B cell (primary cell): ENCODE results near the gene RTL1. TPM values are rescaled to one million over a fixed set of nuclear protein-coding genes. Genes with fewer than 3 reads are reported as not detected.

ENCODE experiments used
- ATAC-seq: fragments of 200-7000 bp; cut with Tn5 transposase; one replicate; pipeline ENCODE4 v1.10.0; 2021; ENCODE audit warnings: low read depth, mild to moderate bottlenecking, moderate number of reproducible peaks, moderate library complexity
- CTCF ChIA-PET: fragments of 350-600 bp; sonication (Branson Sonifier 250); formaldehyde crosslinking; loops from one replicate; lab custom pipeline; 2021; ENCODE audit warnings: antibody characterized with exemption, inconsistent platforms; lab: Charles Lee
- POLR2A ChIA-PET: fragments of 350-600 bp; sonication (Branson Sonifier 250); formaldehyde crosslinking; loops from one replicate; lab custom pipeline; 2021; ENCODE audit warnings: antibody characterized with exemption; lab: Charles Lee
- DNase-seq: peaks from one replicate; pipeline ENCODE4 v3.0.0; 2013
- H2AFZ ChIP-seq: 2 replicates; pipeline ENCODE4 v1.6.1; 2012; ENCODE audit warnings: mild to moderate bottlenecking, low read depth, low read length; ENCODE audit not compliant: insufficient read depth, poor library complexity, severe bottlenecking
- H3K27ac ChIP-seq, 2 donors: 1 replicate in 1 of 2; 2 replicates in 1 of 2; pipeline ENCODE4 v1.5.1; 2012 to 2013; ENCODE audit warnings: low read length in 2 of 2, mild to moderate bottlenecking in 2 of 2, moderate library complexity in 1 of 2
- H3K27me3 ChIP-seq, 4 experiments: fragments of 200-600 bp in 1 of 4; sonication (generic) in 1 of 4; replicated peaks in 1 of 4; 1 replicate in 2 of 4; 2 replicates in 2 of 4; pipeline versions ENCODE4 v1.6.1 to v1.7.0; 2013 to 2016; ENCODE audit warnings: low read length in 3 of 4, mild to moderate bottlenecking in 2 of 4, mixed read lengths in 1 of 4, moderate library complexity in 1 of 4; ENCODE audit not compliant: insufficient read depth in 4 of 4, control insufficient read depth in 3 of 4; ENCODE audit errors: control extremely low read depth in 1 of 4
- H3K36me3 ChIP-seq, 2 experiments: replicated peaks in 1 of 2; 1 replicate in 1 of 2; 2 replicates in 1 of 2; pipeline versions ENCODE4 v1.6.1 to v1.7.1; 2013; ENCODE audit warnings: low read length in 1 of 2; ENCODE audit not compliant: insufficient read depth in 2 of 2, control insufficient read depth in 1 of 2; ENCODE audit errors: control extremely low read depth in 1 of 2, extremely low read depth in 1 of 2
- H3K4me1 ChIP-seq, 2 donors: fragments of 200-600 bp in 1 of 2; sonication (generic) in 1 of 2; 1 replicate in 1 of 2; 2 replicates in 1 of 2; pipeline versions ENCODE4 v1.5.1 to v1.6.1; 2013 to 2017; ENCODE audit warnings: low read length in 2 of 2; ENCODE audit not compliant: control insufficient read depth in 2 of 2, insufficient read depth in 2 of 2
- H3K4me2 ChIP-seq: replicated peaks from 2 replicates; pipeline ENCODE3; 2012; ENCODE audit warnings: mild to moderate bottlenecking, low read depth, low read length; ENCODE audit not compliant: poor library complexity, severe bottlenecking
- H3K4me3 ChIP-seq, 5 experiments: fragments of 200-600 bp in 1 of 5; sonication (generic) in 1 of 5; 1 replicate in 3 of 5; 2 replicates in 2 of 5; pipeline versions ENCODE4 v1.5.1 to v1.7.0; 2011 to 2016; ENCODE audit warnings: low read length in 4 of 5, mild to moderate bottlenecking in 4 of 5, low read depth in 2 of 5, control low read depth in 1 of 5, moderate library complexity in 1 of 5; ENCODE audit not compliant: insufficient read depth in 1 of 5; ENCODE audit errors: control extremely low read depth in 1 of 5, extremely low read depth in 1 of 5
- H3K79me2 ChIP-seq: fragments of 200-600 bp; sonication (generic); one replicate; pipeline ENCODE4 v1.6.0; 2016; ENCODE audit warnings: low read length; ENCODE audit not compliant: control insufficient read depth, insufficient read depth
- H3K9ac ChIP-seq: fragments of 200-600 bp; sonication (generic); 2 replicates; pipeline ENCODE4 v1.6.1; 2017; ENCODE audit warnings: mild to moderate bottlenecking, low read length, moderate library complexity
- H3K9me3 ChIP-seq, 3 donors: one replicate each; pipeline versions ENCODE4 v1.6.1 to v1.7.1; 2013; ENCODE audit warnings: low read length in 2 of 3; ENCODE audit not compliant: control insufficient read depth in 2 of 3, insufficient read depth in 1 of 3; ENCODE audit errors: control extremely low read depth in 1 of 3
- H4K20me1 ChIP-seq: 2 replicates; pipeline ENCODE4 v1.6.0; 2012; ENCODE audit warnings: mild to moderate bottlenecking, low read length; ENCODE audit not compliant: insufficient read depth, control insufficient read depth, poor library complexity, severe bottlenecking
- H3K27ac Mint-ChIP-seq: one replicate; pipeline ENCODE4 v1.8.0; 2021; ENCODE audit warnings: mixed read lengths
- H3K27me3 Mint-ChIP-seq: one replicate; pipeline ENCODE4 v1.8.0; 2021; ENCODE audit warnings: mixed read lengths
- H3K4me1 Mint-ChIP-seq: one replicate; pipeline ENCODE4 v1.8.0; 2021; ENCODE audit warnings: mixed read lengths
- H3K4me3 Mint-ChIP-seq: one replicate; pipeline ENCODE4 v1.8.0; 2021; ENCODE audit warnings: mixed read lengths
- H3K9me3 Mint-ChIP-seq: one replicate; pipeline ENCODE4 v1.8.0; 2022; ENCODE audit warnings: mixed read lengths; ENCODE audit not compliant: insufficient read depth
- CTCF ChIP-seq: fragments of 200-600 bp; IDR thresholded peaks from one replicate; pipeline ENCODE4 v1.8.0; 2022; ENCODE audit warnings: antibody characterized with exemption, mild to moderate bottlenecking
- EZH2 ChIP-seq: IDR thresholded peaks from 2 replicates; pipeline ENCODE4 v1.6.1; 2012; ENCODE audit warnings: borderline replicate concordance, low read depth, mild to moderate bottlenecking, moderate library complexity, low read length; ENCODE audit not compliant: insufficient read depth, poor library complexity, severe bottlenecking
- WGBS: methylation state at CpG from one replicate; pipeline ENCODE4 v1.1.5; 2013; ENCODE audit warnings: missing lambda C conversion rate; ENCODE audit not compliant: insufficient coverage; 5-methylcytosine and 5-hydroxymethylcytosine counted together
- intact Hi-C: fragments of 100-400 bp; cut with micrococcal nuclease; formaldehyde crosslinking; loops from one replicate; pipeline ENCODE4 v1.10.0; 2022
- polyA plus RNA-seq: library from polyadenylated mRNA; depleted of rRNA; stranded (reverse); fragments of >200 nt; gene quantifications from 2 replicates; pipeline ENCODE4 v1.2.3, GENCODE V29; 2012
- total RNA-seq, 2 donors: library from RNA; stranded (reverse); fragments of 120-200 nt in 1 of 2; gene quantifications; 1 replicate in 1 of 2; 2 replicates in 1 of 2; pipeline versions ENCODE4 v1.2.3 to v1.2.4, GENCODE V29; 2013 to 2022

The RTL1 gene
- total and polyA plus RNA-seq, 2 donors (not counting 1 experiment from before 2014, with no cell fraction given) = not detected

- no peaks in the 10 kb centered on the region for H3K4me1 ChIP-seq
- no peak for DNase-seq
- H3K4me2 ChIP-seq = no peak overlapping the region
- H3K36me3 ChIP-seq = no peaks in the 10 kb centered on the region
- peaks cover 0 to 3% (median 0%) of the 10 kb centered on the region in 3 donors for H3K9me3 ChIP-seq
- H3K79me2 ChIP-seq = no peaks in the 10 kb centered on the region
- WGBS = 100% methylated on average over 2 of the region's 8 CpGs
- no peaks in the 10 kb centered on the region for H3K27me3 ChIP-seq
- no peak overlapping the region for H3K27ac ChIP-seq
- Mint-ChIP-seq H3K4me1 (no peaks in the 10 kb centered on the region), H3K27ac (no peak overlapping the region), H3K9me3 (no peaks in the 10 kb centered on the region), H3K4me3 (no peak overlapping the region), H3K27me3 (peaks cover 2% of the 10 kb centered on the region)
- POLR2A ChIA-PET = no interaction called here
- no peak overlapping the region for H2AFZ ChIP-seq
- intact Hi-C loops = no loop called here
- ATAC-seq = no peak
- TF ChIP-seq CTCF (no peak), EZH2 (no peak)
- no peak overlapping the region for H3K4me3 ChIP-seq
- CTCF ChIA-PET = no interaction called here
- no peaks in the 10 kb centered on the region for H4K20me1 ChIP-seq
- H3K9ac ChIP-seq = no peak overlapping the region
Observed at GRCh38 chr14:100911665-100912316, 8.3 kb upstream of the RTL1 start.

- CTCF ChIA-PET = no interaction called here
- POLR2A ChIA-PET = no interaction called here
- H3K27me3 Mint-ChIP-seq = peaks cover 3% of the 10 kb centered on the region
- H3K27ac ChIP-seq = no peak overlapping the region
- no peaks in the 10 kb centered on the region for H3K27me3 ChIP-seq
- H3K36me3 ChIP-seq = no peaks in the 10 kb centered on the region
- intact Hi-C loops = no loop called here
- no peaks in the 10 kb centered on the region for H3K9me3 Mint-ChIP-seq
- ATAC-seq = no peak
- no peak overlapping the region for H3K9ac ChIP-seq
- H3K79me2 ChIP-seq = no peaks in the 10 kb centered on the region
- no peak for DNase-seq
- H3K4me3 ChIP-seq = no peak overlapping the region
- H3K4me3 Mint-ChIP-seq = no peak overlapping the region
- peaks cover 0 to 3% (median 0%) of the 10 kb centered on the region in 3 donors for H3K9me3 ChIP-seq
- TF ChIP-seq CTCF (no peak), EZH2 (no peak)
- no peak overlapping the region for H3K27ac Mint-ChIP-seq
- H3K4me1 Mint-ChIP-seq = no peaks in the 10 kb centered on the region
- H3K4me1 ChIP-seq = no peaks in the 10 kb centered on the region
- H2AFZ ChIP-seq = no peak overlapping the region
- H4K20me1 ChIP-seq = no peaks in the 10 kb centered on the region
- WGBS = 86% methylated on average over 19 of the region's 21 CpGs
- H3K4me2 ChIP-seq = no peak overlapping the region
Observed at GRCh38 chr14:100910888-100911664, 7.6 kb upstream of the RTL1 start.
